NCI-H82 (cell line): Measurements from ENCODE around the gene ROBO1.
"Not testable (repeated sequence)": the region's sequence is repeated elsewhere in the genome, so short reads cannot be mapped to it uniquely, and the experiment has no call there.

Experiments
- DNase-seq: peaks from one replicate; lab custom pipeline; 2025; lab: John Stamatoyannopoulos, UW

The ROBO1 gene

GRCh38 chr3:78697426-78697825 is 1070.4 kb downstream of the ROBO1 start:
- no peak for DNase-seq

- no peak for DNase-seq
Observed at GRCh38 chr3:78690766-78691165, 1077.0 kb downstream of the ROBO1 start.

- no peak for DNase-seq
Observed at GRCh38 chr3:78689378-78689777, 1078.4 kb downstream of the ROBO1 start.

GRCh38 chr3:78687520-78687919 is 1080.3 kb downstream of the ROBO1 start:
- DNase-seq: no peak

- no peak for DNase-seq
Observed at GRCh38 chr3:78683284-78683683, 1084.5 kb downstream of the ROBO1 start.

- not testable (repeated sequence) for DNase-seq
Observed at GRCh38 chr3:78675119-78675805, 1092.5 kb downstream of the ROBO1 start.

- no peak for DNase-seq
Observed at GRCh38 chr3:78670746-78671145, 1097.1 kb downstream of the ROBO1 start.

GRCh38 chr3:78670094-78670493 is 1097.7 kb downstream of the ROBO1 start:
- no peak for DNase-seq

- no peak for DNase-seq
Observed at GRCh38 chr3:78668302-78668701, 1099.5 kb downstream of the ROBO1 start.

GRCh38 chr3:78666470-78666800 is 1101.4 kb downstream of the ROBO1 start:
- DNase-seq: no peak

- DNase-seq: no peak
Observed at GRCh38 chr3:78665776-78666469, 1101.9 kb downstream of the ROBO1 start.

GRCh38 chr3:78665101-78665500 is 1102.7 kb downstream of the ROBO1 start:
- DNase-seq: no peak

- peak; percentile 36 for DNase-seq
Observed at GRCh38 chr3:78660957-78661356, 1106.8 kb downstream of the ROBO1 start.

- peak; percentile 66 for DNase-seq
Observed at GRCh38 chr3:78659386-78659987, 1108.3 kb downstream of the ROBO1 start.

GRCh38 chr3:78647726-78648125 is 1120.1 kb downstream of the ROBO1 start:
- no peak for DNase-seq

- peak; percentile 78 for DNase-seq
Observed at GRCh38 chr3:78645628-78646310, 1122.0 kb downstream of the ROBO1 start.

- DNase-seq: no peak
Observed at GRCh38 chr3:78644847-78645246, 1123.0 kb downstream of the ROBO1 start.

- no peak for DNase-seq
Observed at GRCh38 chr3:78642226-78643035, 1125.4 kb downstream of the ROBO1 start.

- DNase-seq: no peak
Observed at GRCh38 chr3:78641703-78642102, 1126.1 kb downstream of the ROBO1 start.

GRCh38 chr3:78634316-78634715 is 1133.5 kb downstream of the ROBO1 start:
- no peak for DNase-seq

- no peak for DNase-seq
Observed at GRCh38 chr3:78633626-78634025, 1134.2 kb downstream of the ROBO1 start.
